Activated T-cell treated with anti-CD3 and anti-CD28 coated beads, Interleukin-2, amount 50 U/mL, for 72 hours (primary cell): ENCODE results near the gene CXCR3. TPM values are rescaled to one million over a fixed set of nuclear protein-coding genes. Genes with fewer than 3 reads are reported as not detected.
"Not testable (repeated sequence)": the region's sequence is repeated elsewhere in the genome, so short reads cannot be mapped to it uniquely, and the experiment has no call there.

Source experiments
- ATAC-seq, 2 donors: fragments of 150-1000 bp; cut with Tn5 transposase; replicated peaks in 1 of 2; 2 replicates each; pipeline ENCODE4 v1.10.0; 2021; ENCODE audit warnings: moderate library complexity in 2 of 2, mild to moderate bottlenecking in 1 of 2
- DNase-seq, 2 donors: peaks; one replicate each; pipeline ENCODE4 v3.0.0; 2021 to 2022; ENCODE audit warnings: mixed read lengths in 1 of 2
- H3K27ac Mint-ChIP-seq: one replicate; pipeline ENCODE4 v1.8.0; 2022; ENCODE audit warnings: mild to moderate bottlenecking, moderate library complexity, mixed read lengths
- H3K27me3 Mint-ChIP-seq: one replicate; pipeline ENCODE4 v1.8.0; 2022; ENCODE audit warnings: low read depth, mixed read lengths
- H3K36me3 Mint-ChIP-seq, 2 donors: one replicate each; pipeline ENCODE4 v1.8.0; 2022; ENCODE audit warnings: mixed read lengths in 2 of 2, mild to moderate bottlenecking in 1 of 2; ENCODE audit not compliant: insufficient read depth in 2 of 2
- H3K4me1 Mint-ChIP-seq: one replicate; pipeline ENCODE4 v1.8.0; 2022; ENCODE audit warnings: low read depth, mixed read lengths
- H3K4me3 Mint-ChIP-seq, 2 donors: one replicate each; pipeline ENCODE4 v1.8.0; 2022; ENCODE audit warnings: mild to moderate bottlenecking in 2 of 2, mixed read lengths in 2 of 2, moderate library complexity in 2 of 2
- H3K9me3 Mint-ChIP-seq, 2 donors: one replicate each; pipeline ENCODE4 v1.8.0; 2022; ENCODE audit warnings: mixed read lengths in 2 of 2
- total RNA-seq, 2 donors: library from RNA; stranded (reverse); gene quantifications; one replicate each; pipeline ENCODE4 v1.2.3, GENCODE V29; 2022

CXCR3 gene
- total RNA-seq, 2 donors from 2014 or later = 8.8 to 14.6 TPM

DNA sequence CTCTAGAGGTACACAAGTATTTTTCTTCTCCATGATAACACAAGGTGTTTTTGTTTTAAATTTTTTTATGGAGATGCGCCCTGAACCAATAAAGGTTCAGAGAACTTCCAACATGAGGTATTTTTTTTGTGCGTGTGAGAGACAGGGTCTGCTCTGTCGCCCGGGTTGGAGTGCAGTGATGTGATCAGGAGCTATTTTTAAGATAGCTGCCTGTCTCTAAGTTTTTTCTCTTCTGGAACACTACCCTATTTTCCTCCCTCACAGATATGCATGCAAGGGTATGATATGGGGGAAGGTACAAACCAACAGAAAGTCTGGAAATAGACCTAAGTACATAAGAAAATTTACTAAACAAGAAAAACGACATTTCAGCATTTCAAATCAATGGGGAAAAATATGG is 37.1 kb downstream of the CXCR3 start:
- no peak for DNase-seq
- no peak for ATAC-seq
- H3K36me3 Mint-ChIP-seq = peaks cover 8 to 12% of the 10 kb centered on the region in 2 donors
- peak overlapping the region; percentile 76 for H3K27ac Mint-ChIP-seq
- peaks cover 12% of the 10 kb centered on the region for H3K4me1 Mint-ChIP-seq
- no peaks in the 10 kb centered on the region for H3K27me3 Mint-ChIP-seq
- no peaks in the 10 kb centered on the region for H3K9me3 Mint-ChIP-seq
- H3K4me3 Mint-ChIP-seq = no peak overlapping the region

DNA sequence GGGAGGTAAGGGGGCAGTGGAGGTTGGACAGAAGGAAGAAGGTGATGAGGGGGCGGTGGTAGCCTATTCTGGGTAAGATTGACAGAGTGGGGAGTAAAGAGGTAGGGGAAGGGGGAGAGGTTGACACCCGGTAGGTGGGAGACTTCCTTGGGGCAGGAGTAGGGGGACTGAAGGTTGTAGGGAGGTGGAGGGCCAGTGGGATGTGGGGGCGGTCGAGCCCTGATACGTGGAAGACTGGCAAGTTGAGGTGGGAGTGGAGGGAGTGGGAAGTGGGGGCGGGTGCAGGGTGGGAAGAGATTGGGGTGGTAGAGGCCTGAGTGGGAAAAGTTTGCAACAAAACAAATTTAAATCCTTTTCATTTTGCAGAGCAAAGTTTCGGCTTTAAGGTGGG is 38.3 kb downstream of the CXCR3 start:
- peak in 1 of 2 donors; percentile 20 for ATAC-seq
- Mint-ChIP-seq H3K27ac (peak overlapping the region; percentile 76), H3K4me3 (no peak overlapping the region), H3K36me3 (peaks cover 8 to 19% of the 10 kb centered on the region in 2 donors), H3K4me1 (peaks cover 13% of the 10 kb centered on the region), H3K27me3 (no peaks in the 10 kb centered on the region), H3K9me3 (no peaks in the 10 kb centered on the region)
- DNase-seq = no peak

DNA sequence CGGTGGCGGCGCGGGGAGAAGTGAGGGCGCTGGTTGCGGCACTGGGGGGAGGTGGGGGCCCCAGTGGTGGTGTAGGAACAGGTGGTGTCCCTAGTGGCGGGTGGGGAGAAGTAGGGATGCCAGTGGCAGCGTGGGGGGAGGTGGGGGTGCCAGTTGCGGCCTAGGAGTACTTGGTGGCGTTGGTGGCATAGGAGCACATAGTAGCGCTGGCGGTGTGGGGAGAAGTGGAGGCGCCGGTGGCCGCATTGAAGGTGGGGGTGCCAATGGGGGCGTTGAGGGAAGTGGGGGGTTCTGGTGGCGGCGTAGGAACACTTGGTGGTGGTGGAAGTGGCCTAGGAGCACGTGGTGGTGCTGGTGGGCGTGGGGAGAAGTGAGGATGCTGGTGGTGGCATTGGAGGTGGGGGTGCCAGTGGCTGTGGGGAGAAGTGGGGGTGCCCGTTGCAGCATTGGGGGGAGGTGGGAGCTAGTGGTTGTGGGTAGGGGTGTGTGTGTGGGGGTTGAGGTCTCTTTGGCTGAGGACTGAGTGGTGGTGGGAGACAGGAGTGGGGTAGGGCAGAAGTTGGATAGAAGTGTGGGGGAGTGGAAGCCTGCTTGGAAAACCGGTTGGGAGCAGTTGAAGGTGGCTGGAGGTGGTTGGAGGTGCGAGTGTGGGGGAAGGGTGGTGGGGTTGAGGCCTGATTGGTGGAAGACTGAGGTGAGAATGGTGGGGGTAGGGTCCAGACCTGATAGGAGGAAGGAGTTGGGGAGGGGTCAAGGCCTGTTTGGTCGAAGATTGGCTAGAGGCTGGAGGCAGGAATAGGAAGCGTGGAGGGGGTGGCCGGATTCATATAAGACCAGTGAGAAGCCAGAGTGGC is 38.9 kb downstream of the CXCR3 start:
- H3K4me3 Mint-ChIP-seq = no peak overlapping the region

DNA sequence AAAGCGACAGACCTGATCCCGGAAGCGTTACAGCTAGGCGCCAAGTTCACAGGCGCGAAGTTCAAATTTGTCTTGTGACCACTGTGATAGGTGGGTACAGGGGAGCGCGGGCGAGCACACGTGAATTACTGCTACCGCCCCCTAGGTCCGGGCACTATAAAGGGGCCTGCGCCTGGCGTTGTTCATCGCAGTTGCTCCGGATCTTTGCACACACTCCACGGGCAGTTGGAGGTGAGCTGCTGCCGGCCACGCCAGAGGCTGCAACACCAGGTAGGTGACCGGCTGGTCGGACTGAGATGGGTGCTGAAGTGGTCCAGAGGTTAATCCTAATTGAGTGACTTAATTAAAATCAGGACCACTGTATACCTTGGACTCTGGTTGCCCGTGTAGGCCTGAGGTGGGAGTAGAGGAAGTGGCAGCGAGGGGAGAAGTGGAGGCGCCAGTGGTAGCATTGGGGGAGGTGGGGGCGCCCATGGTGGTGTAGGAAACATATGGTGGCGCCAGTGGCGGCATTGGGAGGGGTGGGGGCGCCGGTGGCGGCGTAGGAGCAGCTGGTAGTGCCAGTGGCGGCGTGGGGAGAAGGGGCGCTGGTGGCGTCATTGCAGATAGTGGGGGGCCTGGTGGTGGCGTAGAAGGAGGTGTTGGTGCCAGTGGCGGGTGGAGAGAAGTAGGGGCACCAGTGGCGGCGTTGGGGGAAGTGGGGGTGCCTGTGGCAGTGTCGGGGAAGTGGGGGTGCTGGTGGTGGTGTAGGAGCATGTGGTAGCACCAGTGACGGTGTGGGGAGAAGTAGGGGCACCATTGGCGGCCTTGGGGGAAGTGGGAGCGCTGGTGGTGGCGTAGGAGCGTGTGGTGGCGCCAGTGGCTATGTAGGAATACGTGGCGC is 39.8 kb downstream of the CXCR3 start, which contains the start of gene GCNA:
Gene GCNA, plus strand, starts transcription at position 185 of the 883 bp plus-strand sequence. CDS start 2,385 bp downstream, outside the sequence.
- no peak within 1 kb of the TSS for H3K4me3 Mint-ChIP-seq
- H3K36me3 Mint-ChIP-seq = peaks cover 8 to 28% of the 10 kb centered on the region in 2 donors
- no peaks in the 10 kb centered on the region for H3K9me3 Mint-ChIP-seq
- H3K27me3 Mint-ChIP-seq = no peaks in the 10 kb centered on the region
- ATAC-seq (peak; percentile 6 to 26), DNase-seq (no peak)
- peaks cover 13% of the 10 kb centered on the region for H3K4me1 Mint-ChIP-seq
- H3K27ac Mint-ChIP-seq = peak within 1 kb of the TSS; percentile 80

More for the DNA sequence above, 38.9 kb downstream of the CXCR3 start:
- peaks cover 8 to 23% of the 10 kb centered on the region in 2 donors for H3K36me3 Mint-ChIP-seq
- H3K4me1 Mint-ChIP-seq = peaks cover 13% of the 10 kb centered on the region
- peak overlapping the region; percentile 76 for H3K27ac Mint-ChIP-seq
- no peaks in the 10 kb centered on the region for H3K9me3 Mint-ChIP-seq
- no peaks in the 10 kb centered on the region for H3K27me3 Mint-ChIP-seq
- DNase-seq (no peak), ATAC-seq (peak; percentile 10 to 14)

DNA sequence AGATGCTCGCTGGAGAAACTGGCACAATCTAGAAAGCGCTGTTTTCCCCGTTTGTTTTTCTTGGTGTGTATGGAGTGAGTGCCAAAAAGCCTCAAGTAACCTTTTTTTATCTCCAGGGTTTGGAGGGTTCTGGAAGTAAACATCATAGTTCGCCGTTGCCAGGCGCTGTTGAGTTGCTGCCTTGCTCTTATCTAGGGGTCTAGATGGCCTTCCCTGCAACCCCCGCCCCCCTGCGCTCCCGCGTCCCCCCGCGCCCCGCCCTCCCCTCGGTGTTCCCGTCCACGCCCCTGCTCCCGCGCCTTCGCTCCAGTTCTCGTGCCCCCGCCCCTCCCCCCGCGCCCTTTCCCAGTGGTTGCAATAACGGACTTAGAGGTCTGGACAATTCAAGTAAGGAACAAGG is 40.6 kb downstream of the CXCR3 start:
- peaks cover 13% of the 10 kb centered on the region for H3K4me1 Mint-ChIP-seq
- DNase-seq (no peak), ATAC-seq (no peak)
- no peaks in the 10 kb centered on the region for H3K9me3 Mint-ChIP-seq
- H3K27ac Mint-ChIP-seq = no peak overlapping the region
- no peak overlapping the region for H3K4me3 Mint-ChIP-seq
- no peaks in the 10 kb centered on the region for H3K27me3 Mint-ChIP-seq
- peaks cover 10 to 28% of the 10 kb centered on the region in 2 donors for H3K36me3 Mint-ChIP-seq

DNA sequence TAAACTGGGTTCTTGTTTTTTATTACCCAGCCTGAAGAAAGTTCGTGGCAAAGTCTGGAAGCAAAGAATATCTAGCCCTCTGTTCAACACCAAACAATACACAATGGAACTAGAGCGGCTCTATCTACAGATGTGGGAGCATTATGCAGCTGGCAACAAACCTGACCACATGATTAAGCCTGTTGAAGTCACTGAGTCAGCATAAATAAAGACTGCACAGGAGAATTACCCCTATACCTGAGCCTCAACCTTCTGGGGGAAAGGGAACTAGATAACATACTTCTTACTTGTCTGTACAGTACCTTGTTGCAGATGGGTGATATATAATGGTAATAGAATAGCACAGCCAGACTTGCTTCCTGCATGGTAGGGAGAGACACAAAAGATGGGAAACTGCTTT is 44.7 kb downstream of the CXCR3 start:
- Mint-ChIP-seq H3K27me3 (no peaks in the 10 kb centered on the region), H3K27ac (peak overlapping the region; percentile 24), H3K4me3 (no peak overlapping the region), H3K4me1 (peaks cover 13% of the 10 kb centered on the region), H3K36me3 (peaks cover 8 to 36% of the 10 kb centered on the region in 2 donors), H3K9me3 (no peaks in the 10 kb centered on the region)
- DNase-seq = no peak
- no peak for ATAC-seq

DNA sequence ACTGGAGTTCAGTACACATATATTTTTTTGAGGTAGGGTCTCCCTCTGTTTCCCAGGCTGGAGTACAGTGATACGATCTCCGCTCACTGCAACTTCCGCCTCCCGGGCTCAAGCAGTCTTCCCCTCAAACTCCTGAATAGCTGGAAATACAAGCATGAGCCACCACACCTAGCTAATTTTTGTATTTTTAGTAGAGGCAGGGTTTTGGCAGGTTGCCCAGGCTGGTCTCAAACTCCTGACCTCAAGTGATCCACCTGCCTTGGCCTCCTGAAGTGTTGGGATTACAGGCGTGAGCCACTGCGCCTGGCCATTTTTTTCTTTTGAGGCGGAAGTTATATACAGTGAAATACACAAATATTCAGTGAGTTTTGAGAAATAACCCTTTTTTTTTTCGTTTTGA is 46.9 kb downstream of the CXCR3 start:
- not testable (repeated sequence) for H3K4me3 Mint-ChIP-seq, DNase-seq, H3K4me1 Mint-ChIP-seq, H3K9me3 Mint-ChIP-seq, H3K27ac Mint-ChIP-seq, H3K27me3 Mint-ChIP-seq, ATAC-seq
- H3K36me3 Mint-ChIP-seq = peaks cover 6 to 38% of the 10 kb centered on the region in 2 donors

Other genes starting within 250 kb of the CXCR3 start
- gene OGT, start 85.4 kb downstream of the CXCR3 start, total RNA-seq = 100 to 1,000 TPM; 702 to 788 TPM
- 1 to 10 TPM; 6.9 to 8.4 TPM for gene GCNA, start 40.1 kb downstream of the CXCR3 start, total RNA-seq
- not detected for gene CXorf49, start 99.8 kb upstream of the CXCR3 start, total RNA-seq
- gene CXorf49B, start 144.8 kb upstream of the CXCR3 start, total RNA-seq = not detected